HL-60 (cell line): ENCODE data around the gene CORT.

ENCODE experiments used
- DNase-seq, 2 experiments: peaks; one replicate each; pipeline ENCODE4 v3.0.0-alpha.2; 2010 to 2020; ENCODE audit warnings: low read depth in 1 of 2, low spot score in 1 of 2
- H3K27ac ChIP-seq: fragments of 250-450 bp; sonication (Bioruptor Pico); replicated peaks from 2 replicates; pipeline ENCODE4 v1.5.1; 2020; ENCODE audit warnings: mild to moderate bottlenecking, moderate library complexity
- H3K27me3 ChIP-seq: fragments of 250-450 bp; sonication (Bioruptor Pico); 2 replicates; pipeline ENCODE4 v1.5.1; 2021; ENCODE audit warnings: mild to moderate bottlenecking, moderate library complexity; ENCODE audit not compliant: insufficient read depth, poor library complexity, severe bottlenecking
- H3K4me3 ChIP-seq: replicated peaks from 2 replicates; pipeline ENCODE4 v1.5.1; 2011; ENCODE audit warnings: mild to moderate bottlenecking, control low read depth, low read length; ENCODE audit not compliant: insufficient read depth
- GABPA ChIP-seq: IDR thresholded peaks from 2 replicates; pipeline ENCODE4 v1.6.1; 2012; ENCODE audit warnings: low read depth
- POLR2AphosphoS5 ChIP-seq: IDR thresholded peaks from 2 replicates; pipeline ENCODE4 v1.6.1; 2012; ENCODE audit warnings: low read depth
- REST ChIP-seq: IDR thresholded peaks from 2 replicates; pipeline ENCODE4 v1.6.1; 2012; ENCODE audit warnings: low read depth; ENCODE audit not compliant: insufficient replicate concordance
- SPI1 ChIP-seq: IDR thresholded peaks from 2 replicates; pipeline ENCODE4 v1.6.1; 2012; ENCODE audit warnings: low read depth, mild to moderate bottlenecking, borderline replicate concordance
- TF ChIP-seq, protein P1 (sequence below): IDR thresholded peaks from one replicate; pipeline ENCODE4 v1.5.1; 2011; ENCODE audit warnings: low read length, control low read depth, inconsistent platforms; ENCODE audit not compliant: insufficient read depth

The CORT gene

GRCh38 chr1:10498231-10498630 is 48.4 kb downstream of the CORT start:
- TF ChIP-seq GABPA = no peak
- TF ChIP-seq POLR2AphosphoS5 = no peak
- TF ChIP-seq REST = no peak
- no peak for TF ChIP-seq SPI1
- TF ChIP-seq, protein P1, sequence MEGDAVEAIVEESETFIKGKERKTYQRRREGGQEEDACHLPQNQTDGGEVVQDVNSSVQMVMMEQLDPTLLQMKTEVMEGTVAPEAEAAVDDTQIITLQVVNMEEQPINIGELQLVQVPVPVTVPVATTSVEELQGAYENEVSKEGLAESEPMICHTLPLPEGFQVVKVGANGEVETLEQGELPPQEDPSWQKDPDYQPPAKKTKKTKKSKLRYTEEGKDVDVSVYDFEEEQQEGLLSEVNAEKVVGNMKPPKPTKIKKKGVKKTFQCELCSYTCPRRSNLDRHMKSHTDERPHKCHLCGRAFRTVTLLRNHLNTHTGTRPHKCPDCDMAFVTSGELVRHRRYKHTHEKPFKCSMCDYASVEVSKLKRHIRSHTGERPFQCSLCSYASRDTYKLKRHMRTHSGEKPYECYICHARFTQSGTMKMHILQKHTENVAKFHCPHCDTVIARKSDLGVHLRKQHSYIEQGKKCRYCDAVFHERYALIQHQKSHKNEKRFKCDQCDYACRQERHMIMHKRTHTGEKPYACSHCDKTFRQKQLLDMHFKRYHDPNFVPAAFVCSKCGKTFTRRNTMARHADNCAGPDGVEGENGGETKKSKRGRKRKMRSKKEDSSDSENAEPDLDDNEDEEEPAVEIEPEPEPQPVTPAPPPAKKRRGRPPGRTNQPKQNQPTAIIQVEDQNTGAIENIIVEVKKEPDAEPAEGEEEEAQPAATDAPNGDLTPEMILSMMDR = no peak
- DNase-seq = no peak
- no peaks in the 10 kb centered on the region for H3K27me3 ChIP-seq
- H3K27ac ChIP-seq = no peak overlapping the region
- no peak overlapping the region for H3K4me3 ChIP-seq
